ENCODE measurements around the gene ME3. TPM values are rescaled to one million over a fixed set of nuclear protein-coding genes. Genes with fewer than 3 reads are reported as not detected.

Gene ME3
- total RNA-seq, 1 experiment from 2014 or later, result 1.8 TPM

DNA sequence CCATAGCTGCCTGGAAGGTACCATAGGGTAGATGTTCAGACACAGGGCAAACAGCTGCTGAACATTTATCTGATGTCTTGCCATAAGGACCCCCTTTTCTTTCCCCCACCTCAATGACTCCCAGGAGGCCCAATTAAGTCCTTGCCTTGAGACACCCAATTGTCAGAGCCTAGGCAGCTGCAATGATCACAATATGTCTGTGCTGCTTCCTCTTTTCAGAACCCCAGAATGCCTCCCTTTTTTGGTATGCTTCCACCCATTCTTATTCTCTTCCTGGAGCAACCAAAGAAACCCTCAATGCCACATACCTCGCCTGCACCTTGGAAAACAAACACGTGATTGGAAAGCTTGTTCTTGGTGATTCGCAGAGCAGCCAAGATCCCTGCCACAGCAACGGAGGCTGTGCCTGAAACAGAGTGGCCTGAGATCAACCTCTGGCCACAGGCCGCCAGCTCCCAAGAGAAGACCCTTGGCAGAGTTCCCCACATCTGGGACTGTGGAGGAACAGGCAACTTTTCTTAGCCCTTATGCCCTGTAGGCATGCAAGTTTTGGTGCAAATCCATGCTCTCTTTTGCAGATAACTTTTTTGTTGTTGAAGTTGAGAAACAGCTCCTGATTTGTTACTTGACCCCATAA lies 222.3 kb downstream of the ME3 start (continued):
- TF ChIP-seq NR3C1 (CRISPR knock-in tag; conservative IDR thresholded peaks at IDR 0.05; ENCODE audit: low read depth) (no peak), HMGXB4 (CRISPR knock-in tag; IDR thresholded peaks at IDR 0.05) (no peak), ELF4 (CRISPR knock-in tag; IDR thresholded peaks at IDR 0.05; ENCODE audit: low read depth) (no peak)

GRCh38 chr11:86447763-86448480 lies 224.5 kb downstream of the ME3 start:
- CTCF ChIA-PET, result interaction anchor here (2.2 kb wide), 1 partner anchor 87 kb away, joined by 10 read pairs; no protein-coding TSS in a partner anchor
- Mint-ChIP-seq H3K36me3 (no peaks in the 10 kb centered on the region), H3K9me3 (no peaks in the 10 kb centered on the region), H3K4me3 (no peak overlapping the region), H3K4me1 (no peaks in the 10 kb centered on the region), H3K27me3 (ENCODE audit: low read depth) (no peaks in the 10 kb centered on the region; the same call in 1 of the 2 replicates), H3K27ac (no peak overlapping the region)
- POLR2A ChIA-PET, result no interaction called here
- DNase-seq (ENCODE audit: low spot score), result no peak
- ATAC-seq, result no peak
- TF ChIP-seq ATF1 (CRISPR knock-in tag; IDR thresholded peaks at IDR 0.05) (no peak), NFE2L1 (CRISPR knock-in tag; IDR thresholded peaks at IDR 0.05) (no peak), ATF2 (CRISPR knock-in tag; IDR thresholded peaks at IDR 0.05; ENCODE audit: borderline replicate concordance, low read depth) (no peak), ZNF671 (CRISPR knock-in tag; IDR thresholded peaks at IDR 0.05) (no peak), FOXJ3 (CRISPR knock-in tag; IDR thresholded peaks at IDR 0.05; ENCODE audit: borderline replicate concordance) (no peak), ATF6 (CRISPR knock-in tag; IDR thresholded peaks at IDR 0.05) (no peak), NFYB (CRISPR knock-in tag; conservative IDR thresholded peaks at IDR 0.05; ENCODE audit: low read depth) (no peak), MYBL2 (CRISPR knock-in tag; IDR thresholded peaks at IDR 0.05) (no peak), MAX (CRISPR knock-in tag; IDR thresholded peaks at IDR 0.05) (no peak), TP53 (CRISPR knock-in tag; IDR thresholded peaks at IDR 0.05) (no peak), ZNF317 (CRISPR knock-in tag; IDR thresholded peaks at IDR 0.05; ENCODE audit: borderline replicate concordance, low read depth) (no peak), ARID4B (CRISPR knock-in tag; IDR thresholded peaks at IDR 0.05; ENCODE audit: borderline replicate concordance) (no peak), GRHL2 (CRISPR knock-in tag; IDR thresholded peaks at IDR 0.05; ENCODE audit: insufficient replicate concordance, severe bottlenecking) (no peak), ZMAT4 (CRISPR knock-in tag; IDR thresholded peaks at IDR 0.05) (no peak), ZNF416 (CRISPR knock-in tag; IDR thresholded peaks at IDR 0.05) (no peak)
- TF ChIP-seq, protein P1, sequence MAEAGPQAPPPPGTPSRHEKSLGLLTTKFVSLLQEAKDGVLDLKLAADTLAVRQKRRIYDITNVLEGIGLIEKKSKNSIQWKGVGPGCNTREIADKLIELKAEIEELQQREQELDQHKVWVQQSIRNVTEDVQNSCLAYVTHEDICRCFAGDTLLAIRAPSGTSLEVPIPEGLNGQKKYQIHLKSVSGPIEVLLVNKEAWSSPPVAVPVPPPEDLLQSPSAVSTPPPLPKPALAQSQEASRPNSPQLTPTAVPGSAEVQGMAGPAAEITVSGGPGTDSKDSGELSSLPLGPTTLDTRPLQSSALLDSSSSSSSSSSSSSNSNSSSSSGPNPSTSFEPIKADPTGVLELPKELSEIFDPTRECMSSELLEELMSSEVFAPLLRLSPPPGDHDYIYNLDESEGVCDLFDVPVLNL (CRISPR knock-in tag; IDR thresholded peaks at IDR 0.05; ENCODE audit: borderline replicate concordance, low read depth), result no peak
- TF ChIP-seq, protein P2, sequence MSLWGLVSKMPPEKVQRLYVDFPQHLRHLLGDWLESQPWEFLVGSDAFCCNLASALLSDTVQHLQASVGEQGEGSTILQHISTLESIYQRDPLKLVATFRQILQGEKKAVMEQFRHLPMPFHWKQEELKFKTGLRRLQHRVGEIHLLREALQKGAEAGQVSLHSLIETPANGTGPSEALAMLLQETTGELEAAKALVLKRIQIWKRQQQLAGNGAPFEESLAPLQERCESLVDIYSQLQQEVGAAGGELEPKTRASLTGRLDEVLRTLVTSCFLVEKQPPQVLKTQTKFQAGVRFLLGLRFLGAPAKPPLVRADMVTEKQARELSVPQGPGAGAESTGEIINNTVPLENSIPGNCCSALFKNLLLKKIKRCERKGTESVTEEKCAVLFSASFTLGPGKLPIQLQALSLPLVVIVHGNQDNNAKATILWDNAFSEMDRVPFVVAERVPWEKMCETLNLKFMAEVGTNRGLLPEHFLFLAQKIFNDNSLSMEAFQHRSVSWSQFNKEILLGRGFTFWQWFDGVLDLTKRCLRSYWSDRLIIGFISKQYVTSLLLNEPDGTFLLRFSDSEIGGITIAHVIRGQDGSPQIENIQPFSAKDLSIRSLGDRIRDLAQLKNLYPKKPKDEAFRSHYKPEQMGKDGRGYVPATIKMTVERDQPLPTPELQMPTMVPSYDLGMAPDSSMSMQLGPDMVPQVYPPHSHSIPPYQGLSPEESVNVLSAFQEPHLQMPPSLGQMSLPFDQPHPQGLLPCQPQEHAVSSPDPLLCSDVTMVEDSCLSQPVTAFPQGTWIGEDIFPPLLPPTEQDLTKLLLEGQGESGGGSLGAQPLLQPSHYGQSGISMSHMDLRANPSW (CRISPR knock-in tag; conservative IDR thresholded peaks at IDR 0.05; ENCODE audit: low read depth), result no peak
